Measurements from ENCODE around the gene PCSK2.

GRCh38 chr20:17469246-17470030 lies 242.6 kb downstream of the PCSK2 start:
- TF ChIP-seq JUN (IDR thresholded peaks at IDR 0.05) = no peak
- TF ChIP-seq CTCF (IDR thresholded peaks at IDR 0.05) = no peak
- no peak for TF ChIP-seq EP300 (IDR thresholded peaks at IDR 0.05)
- no peak for TF ChIP-seq SMC3 (IDR thresholded peaks at IDR 0.05)
- TF ChIP-seq MAX (IDR thresholded peaks at IDR 0.05) = no peak
- no peak for TF ChIP-seq POLR2AphosphoS2 (conservative IDR thresholded peaks at IDR 0.05; ENCODE audit: low read length)
- TF ChIP-seq POLR2A (IDR thresholded peaks at IDR 0.05; ENCODE audit: low read length) = no peak

Data from A549 (cell line).